Caco-2 (cell line): ENCODE measurements around the gene TRIM8. TPM values are rescaled to one million over a fixed set of nuclear protein-coding genes. Genes with fewer than 3 reads are reported as not detected.

ENCODE experiments used
- BruUV-seq: library from RNA; stranded (reverse); fragments of 400-500 nt; replicated peaks from 2 replicates; lab custom pipeline; 2021; lab: Mats Ljungman, UMichigan
- CTCF ChIA-PET: fragments of 300-600 bp; sonication (Branson Sonifier 250); formaldehyde crosslinking; loops from one replicate; lab custom pipeline; 2022; ENCODE audit warnings: antibody characterized with exemption; lab: Charles Lee
- POLR2A ChIA-PET: fragments of 300-600 bp; sonication (Branson Sonifier 250); formaldehyde crosslinking; loops from one replicate; lab custom pipeline; 2022; ENCODE audit warnings: antibody characterized with exemption; lab: Charles Lee
- DNase-seq, 2 experiments: peaks; one replicate each; pipeline versions ENCODE4 v3.0.0 to v3.0.0-alpha.2; 2020 to 2022
- H3K27me3 ChIP-seq: replicated peaks from 2 replicates; pipeline ENCODE4 v1.6.0; 2011; ENCODE audit warnings: low read length; ENCODE audit not compliant: control insufficient read depth, insufficient read depth
- H3K36me3 ChIP-seq: 2 replicates; pipeline ENCODE4 v1.5.1; 2011; ENCODE audit warnings: low read length; ENCODE audit not compliant: control insufficient read depth, insufficient read depth
- H3K4me1 ChIP-seq: fragments of 250-450 bp; sonication (Bioruptor Pico); 2 replicates; pipeline ENCODE4 v1.5.1; 2020; ENCODE audit warnings: mild to moderate bottlenecking
- H3K4me3 ChIP-seq: 2 replicates; pipeline ENCODE4 v1.5.1; 2011; ENCODE audit warnings: low read depth, mild to moderate bottlenecking, control low read depth, low read length
- H3K9me3 ChIP-seq: fragments of 250-450 bp; sonication (Bioruptor Pico); 2 replicates; pipeline ENCODE4 v1.5.1; 2020; ENCODE audit warnings: mild to moderate bottlenecking, moderate library complexity
- H3K27ac Mint-ChIP-seq: one replicate; pipeline ENCODE4 v1.8.0; 2022; ENCODE audit warnings: mixed read lengths; ENCODE audit not compliant: unreplicated experiment
- H3K27me3 Mint-ChIP-seq: one replicate; pipeline ENCODE4 v1.8.0; 2022; ENCODE audit warnings: mixed read lengths; ENCODE audit not compliant: insufficient read depth, unreplicated experiment
- H3K36me3 Mint-ChIP-seq: one replicate; pipeline ENCODE4 v1.8.0; 2022; ENCODE audit warnings: mild to moderate bottlenecking, mixed read lengths; ENCODE audit not compliant: insufficient read depth, unreplicated experiment
- H3K4me1 Mint-ChIP-seq: one replicate; pipeline ENCODE4 v1.8.0; 2022; ENCODE audit warnings: low read depth, mixed read lengths; ENCODE audit not compliant: unreplicated experiment
- H3K4me3 Mint-ChIP-seq: one replicate; pipeline ENCODE4 v1.8.0; 2022; ENCODE audit warnings: mild to moderate bottlenecking, moderate library complexity, mixed read lengths; ENCODE audit not compliant: unreplicated experiment
- H3K9me3 Mint-ChIP-seq: one replicate; pipeline ENCODE4 v1.8.0; 2022; ENCODE audit warnings: mixed read lengths; ENCODE audit not compliant: unreplicated experiment
- CTCF ChIP-seq, 2 experiments: fragments of 200-600 bp in 1 of 2; IDR thresholded peaks; 1 replicate in 1 of 2; 2 replicates in 1 of 2; pipeline versions ENCODE4 v1.5.1 to v1.8.0; 2011 to 2022; ENCODE audit warnings: antibody characterized with exemption in 1 of 2, control low read depth in 1 of 2, inconsistent platforms in 1 of 2, low read depth in 1 of 2, low read length in 1 of 2, mild to moderate bottlenecking in 1 of 2, moderate library complexity in 1 of 2; ENCODE audit not compliant: insufficient read depth in 1 of 2, severe bottlenecking in 1 of 2, unreplicated experiment in 1 of 2
- intact Hi-C: fragments of 100-400 bp; cut with micrococcal nuclease; formaldehyde crosslinking; loops from one replicate; pipeline ENCODE4 v1.10.0; 2022; ENCODE audit not compliant: unreplicated experiment
- total RNA-seq: library from RNA; stranded (reverse); gene quantifications from 2 replicates; pipeline ENCODE4 v1.2.3, GENCODE V29; 2022

TRIM8 gene
- total RNA-seq, 1 experiment from 2014 or later = 40.9 TPM

DNA sequence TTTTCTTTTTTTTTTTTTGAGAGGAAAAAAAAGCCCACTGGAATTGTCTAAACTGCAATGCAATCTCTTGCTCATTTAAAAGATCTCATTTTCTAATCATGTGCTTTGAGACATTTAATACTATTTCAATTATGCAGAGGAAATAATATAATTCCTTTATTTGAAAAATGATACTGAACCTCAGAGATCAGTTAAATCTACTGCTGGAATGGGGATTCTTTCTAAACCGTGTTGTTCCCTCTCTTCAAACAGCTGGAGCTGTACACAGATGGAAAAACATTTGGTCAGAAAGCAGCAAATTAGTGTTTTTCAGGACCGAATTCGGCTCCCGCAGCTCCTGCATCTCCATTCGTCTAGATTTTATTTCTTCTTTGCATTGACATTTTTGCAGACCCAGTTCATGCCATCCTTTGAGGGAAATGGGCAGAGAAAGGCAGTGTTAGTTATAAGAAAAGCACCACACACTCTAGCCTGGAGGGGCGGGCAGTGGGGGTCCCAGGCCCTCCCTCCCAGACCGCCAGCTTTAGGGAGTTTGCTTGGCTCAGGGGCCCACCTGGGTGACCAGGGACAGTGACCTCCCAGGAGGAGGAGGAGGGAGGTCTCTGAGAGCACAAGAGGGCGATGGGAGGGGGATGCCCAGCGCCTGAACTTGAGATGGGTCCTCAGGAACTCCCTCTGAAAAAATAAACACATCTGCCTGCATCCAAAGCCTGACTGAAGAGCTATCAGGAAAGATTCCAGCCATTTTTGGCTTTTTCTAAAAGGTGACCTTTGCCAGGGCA lies 32.4 kb downstream of the TRIM8 start:
- Histone ChIP-seq H3K36me3 (no peaks in the 10 kb centered on the region), H3K4me1 (no peaks in the 10 kb centered on the region; the same call in 1 of the 2 replicates), H3K9me3 (no peaks in the 10 kb centered on the region), H3K4me3 (no peak overlapping the region), H3K27me3 (no peaks in the 10 kb centered on the region)
- no peaks in the 10 kb centered on the region for H3K36me3 Mint-ChIP-seq
- H3K27ac Mint-ChIP-seq = no peak overlapping the region
- H3K4me3 Mint-ChIP-seq = no peak overlapping the region
- H3K27me3 Mint-ChIP-seq = no peaks in the 10 kb centered on the region
- H3K4me1 Mint-ChIP-seq = no peaks in the 10 kb centered on the region
- no peaks in the 10 kb centered on the region for H3K9me3 Mint-ChIP-seq
- DNase-seq = no peak
- intact Hi-C loops = no loop called here
- no peak for TF ChIP-seq CTCF (IDR thresholded peaks at IDR 0.05; ENCODE audit: insufficient read depth in 1 of 2, low read depth in 1 of 2, low read length in 1 of 2, severe bottlenecking in 1 of 2, unreplicated experiment in 1 of 2)
- ChIA-PET POLR2A (no interaction called here), CTCF (interaction anchor here (0.8 to 1.1 kb wide), 2 partner anchors 10 to 48 kb away, joined by 3 to 4 read pairs; no protein-coding TSS in a partner anchor)
- no TSS peak for BruUV-seq

DNA sequence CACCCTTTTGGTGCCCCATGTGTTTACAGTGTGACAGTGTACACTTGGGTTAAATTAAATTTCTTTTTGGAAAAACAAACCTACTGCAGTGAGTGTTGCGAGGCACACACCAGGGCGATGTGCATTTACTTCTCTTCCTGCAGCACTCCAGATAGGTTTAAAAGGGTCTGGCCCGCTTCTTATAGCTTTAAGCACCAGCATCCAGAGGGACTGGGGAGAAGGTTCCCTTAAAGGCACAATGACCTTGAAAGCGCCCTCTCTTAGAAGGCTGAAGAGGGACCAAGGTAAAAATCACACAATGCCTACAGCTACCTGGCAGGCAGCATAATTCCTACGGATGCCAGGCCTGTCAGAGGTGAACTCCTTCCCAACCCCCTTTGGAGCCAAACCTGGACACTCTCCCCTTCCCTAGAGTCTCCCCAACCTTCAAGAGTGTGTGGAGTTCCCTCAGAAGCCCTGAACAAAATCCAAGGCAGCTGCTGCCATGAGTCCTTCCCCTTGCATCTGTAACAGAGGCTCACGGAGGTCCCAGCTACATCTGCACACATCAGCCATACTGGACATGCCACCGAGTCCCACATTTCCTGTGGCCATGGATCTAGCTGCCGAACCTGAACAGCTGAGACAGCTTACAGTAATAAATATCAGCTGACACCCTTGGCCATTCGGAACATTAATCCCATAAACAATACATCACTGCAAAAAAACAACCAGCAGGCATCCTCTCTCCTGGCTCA lies 33.2 kb downstream of the TRIM8 start:
- no peak overlapping the region for H3K4me3 Mint-ChIP-seq
- Histone ChIP-seq H3K36me3 (no peaks in the 10 kb centered on the region), H3K9me3 (no peaks in the 10 kb centered on the region), H3K27me3 (no peaks in the 10 kb centered on the region), H3K4me3 (no peak overlapping the region), H3K4me1 (no peaks in the 10 kb centered on the region; the same call in 1 of the 2 replicates)
- intact Hi-C loops = loop anchor here (2.0 kb wide), 2 partner anchors 33 to 37 kb away; partner anchors contain the start of genes ARL3, SFXN2 and TRIM8
- BruUV-seq = no TSS peak
- no peak overlapping the region for H3K27ac Mint-ChIP-seq
- CTCF ChIA-PET = interaction anchor here (0.8 to 2.2 kb wide), 5 partner anchors 11 to 94 kb away, joined by 3 to 21 read pairs (median 4); partner anchors contain the start of genes ARL3 and SFXN2
- DNase-seq = no peak
- no peaks in the 10 kb centered on the region for H3K27me3 Mint-ChIP-seq
- no peaks in the 10 kb centered on the region for H3K36me3 Mint-ChIP-seq
- no peaks in the 10 kb centered on the region for H3K9me3 Mint-ChIP-seq
- no peak for TF ChIP-seq CTCF (IDR thresholded peaks at IDR 0.05; ENCODE audit: insufficient read depth in 1 of 2, low read depth in 1 of 2, low read length in 1 of 2, severe bottlenecking in 1 of 2, unreplicated experiment in 1 of 2)
- POLR2A ChIA-PET = no interaction called here
- no peaks in the 10 kb centered on the region for H3K4me1 Mint-ChIP-seq

DNA sequence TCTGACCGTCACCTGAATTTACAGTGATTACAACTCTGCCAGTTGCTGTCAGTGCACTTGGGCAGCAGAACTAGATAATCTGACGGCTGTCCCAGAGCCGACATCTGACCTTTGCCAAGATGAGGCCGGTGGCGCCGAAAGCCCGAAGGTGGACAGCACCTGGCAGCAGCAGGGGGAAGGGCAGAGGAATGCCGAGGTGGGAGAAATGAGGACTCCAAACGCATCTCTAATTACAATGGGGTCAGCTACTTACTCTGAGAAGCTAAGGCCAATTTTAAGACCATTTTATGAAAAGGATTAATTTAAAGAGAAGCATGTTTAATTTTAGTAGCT lies 33.8 kb downstream of the TRIM8 start:
- Mint-ChIP-seq H3K36me3 (no peaks in the 10 kb centered on the region), H3K27ac (no peak overlapping the region), H3K4me1 (no peaks in the 10 kb centered on the region), H3K9me3 (no peaks in the 10 kb centered on the region), H3K4me3 (no peak overlapping the region), H3K27me3 (no peaks in the 10 kb centered on the region)
- no peaks in the 10 kb centered on the region for H3K9me3 ChIP-seq
- H3K4me3 ChIP-seq = no peak overlapping the region
- CTCF ChIA-PET = interaction anchor here (1.0 to 2.2 kb wide), 4 partner anchors 12 to 94 kb away, joined by 3 to 21 read pairs (median 4); partner anchors contain the start of genes ARL3 and SFXN2
- H3K36me3 ChIP-seq = no peaks in the 10 kb centered on the region
- DNase-seq = no peak
- no peaks in the 10 kb centered on the region for H3K27me3 ChIP-seq
- intact Hi-C loops = loop anchor here (2.0 kb wide), 2 partner anchors 33 to 37 kb away; partner anchors contain the start of genes ARL3, SFXN2 and TRIM8
- TF ChIP-seq CTCF (IDR thresholded peaks at IDR 0.05; ENCODE audit: insufficient read depth in 1 of 2, low read depth in 1 of 2, low read length in 1 of 2, severe bottlenecking in 1 of 2, unreplicated experiment in 1 of 2) = no peak
- POLR2A ChIA-PET = no interaction called here
- BruUV-seq = no TSS peak
- H3K4me1 ChIP-seq = no peaks in the 10 kb centered on the region; the same call in 1 of the 2 replicates
